HG02943 (cell line): ENCODE results near the gene RPL39L.

Experiments used
- ATAC-seq: cut with Tn5 transposase; IDR thresholded peaks from one replicate; pipeline ENCODE4 v1.9.1; 2021; ENCODE audit warnings: mild to moderate bottlenecking, low read depth, moderate library complexity; ENCODE audit not compliant: unreplicated experiment

RPL39L gene

DNA sequence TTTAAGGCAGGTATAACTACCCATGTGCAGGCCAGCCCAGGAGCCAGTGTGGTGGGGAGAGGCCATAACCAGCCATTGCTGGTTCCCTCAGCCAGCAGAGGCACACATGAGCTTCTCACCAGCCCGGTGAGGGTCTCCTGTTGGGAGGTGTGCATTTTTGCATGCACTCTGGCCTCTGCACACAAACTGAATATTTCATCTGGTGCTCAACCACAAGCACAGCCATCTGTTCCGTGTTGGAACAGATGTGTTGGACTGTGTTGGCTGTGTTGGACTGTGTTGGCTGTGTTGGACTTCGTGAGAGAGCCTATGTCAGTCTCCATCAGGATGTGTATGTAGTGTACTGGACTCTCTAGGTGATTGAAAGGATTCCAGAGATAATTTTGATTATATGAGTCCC, 67.2 kb downstream of the RPL39L start:
- ATAC-seq = no peak
